WTC11 (cell line): ENCODE results near the gene PPP4R3B. TPM values are rescaled to one million over a fixed set of nuclear protein-coding genes. Genes with fewer than 3 reads are reported as not detected.

Experiments used
- ATAC-seq: fragments of 200-7000 bp; cut with Tn5 transposase; 2 replicates; pipeline ENCODE4 v1.10.0; 2021; ENCODE audit warnings: mild to moderate bottlenecking, moderate library complexity
- CTCF ChIA-PET: fragments of 300-600 bp; sonication (Branson Sonifier 250); formaldehyde crosslinking; loops from one replicate; lab custom pipeline; 2021; ENCODE audit warnings: antibody characterized with exemption; lab: Charles Lee
- POLR2A ChIA-PET: fragments of 350-600 bp; sonication (Branson Sonifier 250); formaldehyde crosslinking; loops from one replicate; lab custom pipeline; 2021; ENCODE audit warnings: antibody characterized with exemption; lab: Charles Lee
- DNase-seq: peaks from one replicate; pipeline ENCODE4 v3.0.0; 2021; ENCODE audit warnings: low spot score
- H3K27ac Mint-ChIP-seq: 2 replicates; pipeline ENCODE4 v1.8.0; 2021; ENCODE audit warnings: mixed read lengths
- H3K27me3 Mint-ChIP-seq: 2 replicates; pipeline ENCODE4 v1.8.0; 2021; ENCODE audit warnings: low read depth, mild to moderate bottlenecking, moderate library complexity, mixed read lengths
- H3K36me3 Mint-ChIP-seq: 2 replicates; pipeline ENCODE4 v1.8.0; 2021; ENCODE audit warnings: mixed read lengths
- H3K4me1 Mint-ChIP-seq: 2 replicates; pipeline ENCODE4 v1.8.0; 2022; ENCODE audit warnings: mixed read lengths
- H3K4me3 Mint-ChIP-seq: 2 replicates; pipeline ENCODE4 v1.8.0; 2021; ENCODE audit warnings: mild to moderate bottlenecking, moderate library complexity, mixed read lengths
- H3K9me3 Mint-ChIP-seq: 2 replicates; pipeline ENCODE4 v1.8.0; 2021; ENCODE audit warnings: mixed read lengths
- CTCF ChIP-seq: fragments of 200-600 bp; IDR thresholded peaks from 2 replicates; pipeline ENCODE4 v1.8.0; 2022; ENCODE audit warnings: antibody characterized with exemption
- EMX1 ChIP-seq: fragments of 250-450 bp; sonication (Bioruptor Pico); IDR thresholded peaks from 2 replicates; pipeline ENCODE4 v1.8.0; 2021; ENCODE audit warnings: mild to moderate bottlenecking
- FOXJ3 ChIP-seq: sonication (generic); formaldehyde crosslinking; IDR thresholded peaks from 2 replicates; pipeline ENCODE4 v1.9.0; 2021; ENCODE audit warnings: missing genetic modification reagents, mild to moderate bottlenecking, borderline replicate concordance
- GABPB1 ChIP-seq: sonication (generic); formaldehyde crosslinking; IDR thresholded peaks from 2 replicates; pipeline ENCODE4 v1.8.1; 2023; ENCODE audit warnings: mild to moderate bottlenecking, missing genetic modification reagents
- HMGA2 ChIP-seq: fragments of 250-450 bp; sonication (Bioruptor Pico); IDR thresholded peaks from 2 replicates; pipeline ENCODE4 v1.4.0; 2021; ENCODE audit warnings: mild to moderate bottlenecking, moderate library complexity
- JAZF1 ChIP-seq: fragments of 250-450 bp; sonication (Bioruptor Pico); IDR thresholded peaks from 2 replicates; pipeline ENCODE4 v1.9.0; 2021; ENCODE audit warnings: moderate library complexity, mild to moderate bottlenecking, inconsistent platforms
- MAX ChIP-seq: sonication (generic); formaldehyde crosslinking; IDR thresholded peaks from 2 replicates; pipeline ENCODE4 v1.8.0; 2022; ENCODE audit warnings: mild to moderate bottlenecking, missing genetic modification reagents
- MYBL2 ChIP-seq: sonication (generic); formaldehyde crosslinking; IDR thresholded peaks from 2 replicates; pipeline ENCODE4 v1.8.1; 2023; ENCODE audit warnings: mild to moderate bottlenecking, moderate library complexity, missing genetic modification reagents
- NFE2L1 ChIP-seq: sonication (generic); formaldehyde crosslinking; IDR thresholded peaks from 2 replicates; pipeline ENCODE4 v1.8.1; 2023; ENCODE audit warnings: missing genetic modification reagents
- NR3C1 ChIP-seq: sonication (generic); formaldehyde crosslinking; conservative IDR thresholded peaks from 2 replicates; pipeline ENCODE4 v1.8.1; 2023; ENCODE audit warnings: low read depth, mild to moderate bottlenecking, missing genetic modification reagents
- PRRX2 ChIP-seq: fragments of 250-450 bp; sonication (Bioruptor Pico); IDR thresholded peaks from 2 replicates; pipeline ENCODE4 v1.8.0; 2021; ENCODE audit warnings: mild to moderate bottlenecking
- RORB ChIP-seq: fragments of 250-450 bp; sonication (Bioruptor Pico); IDR thresholded peaks from 2 replicates; pipeline ENCODE4 v1.9.0; 2021; ENCODE audit warnings: mild to moderate bottlenecking
- SMAD3 ChIP-seq: sonication (generic); formaldehyde crosslinking; IDR thresholded peaks from 2 replicates; pipeline ENCODE4 v1.8.0; 2022; ENCODE audit warnings: missing genetic modification reagents, mild to moderate bottlenecking, borderline replicate concordance
- TCF7 ChIP-seq: sonication (generic); formaldehyde crosslinking; IDR thresholded peaks from 2 replicates; pipeline ENCODE4 v1.8.0; 2022; ENCODE audit warnings: mild to moderate bottlenecking, low read depth, missing genetic modification reagents, moderate library complexity
- TEAD1 ChIP-seq: sonication (generic); formaldehyde crosslinking; IDR thresholded peaks from 2 replicates; pipeline ENCODE4 v1.8.0; 2022; ENCODE audit warnings: mild to moderate bottlenecking, missing genetic modification reagents
- TEAD4 ChIP-seq: sonication (generic); formaldehyde crosslinking; IDR thresholded peaks from 2 replicates; pipeline ENCODE4 v1.8.0; 2022; ENCODE audit warnings: mild to moderate bottlenecking, missing genetic modification reagents
- ZNF263 ChIP-seq: sonication (generic); formaldehyde crosslinking; IDR thresholded peaks from 2 replicates; pipeline ENCODE4 v1.8.1; 2022; ENCODE audit warnings: low read depth, mild to moderate bottlenecking, moderate library complexity, missing genetic modification reagents
- ZNF396 ChIP-seq: fragments of 250-450 bp; sonication (Bioruptor Pico); IDR thresholded peaks from 2 replicates; pipeline ENCODE4 v1.8.0; 2021; ENCODE audit warnings: mild to moderate bottlenecking, moderate library complexity, borderline replicate concordance
- ZNF512 ChIP-seq: sonication (generic); formaldehyde crosslinking; IDR thresholded peaks from 2 replicates; pipeline ENCODE4 v1.8.1; 2022; ENCODE audit warnings: missing genetic modification reagents, borderline replicate concordance
- total RNA-seq: library from RNA; stranded (reverse); gene quantifications from 3 replicates; pipeline ENCODE4 v1.2.3, GENCODE V29; 2021
- TF ChIP-seq, protein P1 (sequence below): fragments of 250-450 bp; sonication (Bioruptor Pico); IDR thresholded peaks from 2 replicates; pipeline ENCODE4 v1.9.0; 2021; ENCODE audit warnings: moderate library complexity, mild to moderate bottlenecking, inconsistent platforms, borderline replicate concordance
- TF ChIP-seq, protein P2 (sequence below): sonication (generic); formaldehyde crosslinking; IDR thresholded peaks from 2 replicates; pipeline ENCODE4 v1.8.0; 2023; ENCODE audit warnings: missing genetic modification reagents, mild to moderate bottlenecking, borderline replicate concordance
- TF ChIP-seq, protein P3 (sequence below): sonication (generic); formaldehyde crosslinking; IDR thresholded peaks from 2 replicates; pipeline ENCODE4 v1.8.1; 2023; ENCODE audit warnings: mild to moderate bottlenecking, missing genetic modification reagents

PPP4R3B gene
- total RNA-seq, 1 experiment from 2014 or later, result 39.0 TPM

GRCh38 chr2:55553321-55553720 lies 64.1 kb downstream of the PPP4R3B start:
- H3K27ac Mint-ChIP-seq, result no peak overlapping the region
- CTCF ChIA-PET, result interaction anchor here (0.9 kb wide), 1 partner anchor 28 kb away, joined by 3 read pairs; no protein-coding TSS in a partner anchor
- TF ChIP-seq PRRX2 (CRISPR knock-in tag) (no peak), SMAD3 (no peak), TEAD4 (no peak), CTCF (no peak), RORB (CRISPR knock-in tag) (no peak), HMGA2 (CRISPR knock-in tag) (no peak), NR3C1 (CRISPR knock-in tag) (no peak), TEAD1 (no peak)
- TF ChIP-seq, all 79 proteins: peak for 0
- Mint-ChIP-seq H3K4me1 (no peaks in the 10 kb centered on the region), H3K36me3 (peaks cover 34% of the 10 kb centered on the region), H3K27me3 (no peaks in the 10 kb centered on the region), H3K9me3 (no peaks in the 10 kb centered on the region), H3K4me3 (no peak overlapping the region)
- DNase-seq (no peak), ATAC-seq (no peak)
- POLR2A ChIA-PET, result interaction anchor here (0.5 kb wide), 1 partner anchor 591 kb away, joined by 3 read pairs; no protein-coding TSS in a partner anchor

- CTCF ChIA-PET, result no interaction called here
- no peak for ATAC-seq
- Mint-ChIP-seq H3K4me3 (no peak overlapping the region), H3K27me3 (no peaks in the 10 kb centered on the region), H3K36me3 (peaks cover 15% of the 10 kb centered on the region), H3K4me1 (no peaks in the 10 kb centered on the region), H3K27ac (no peak overlapping the region), H3K9me3 (no peaks in the 10 kb centered on the region)
- no peak for DNase-seq
- POLR2A ChIA-PET, result no interaction called here
- TF ChIP-seq FOXJ3, result no peak
- TF ChIP-seq EMX1 (CRISPR knock-in tag), result no peak
- TF ChIP-seq, protein P1, sequence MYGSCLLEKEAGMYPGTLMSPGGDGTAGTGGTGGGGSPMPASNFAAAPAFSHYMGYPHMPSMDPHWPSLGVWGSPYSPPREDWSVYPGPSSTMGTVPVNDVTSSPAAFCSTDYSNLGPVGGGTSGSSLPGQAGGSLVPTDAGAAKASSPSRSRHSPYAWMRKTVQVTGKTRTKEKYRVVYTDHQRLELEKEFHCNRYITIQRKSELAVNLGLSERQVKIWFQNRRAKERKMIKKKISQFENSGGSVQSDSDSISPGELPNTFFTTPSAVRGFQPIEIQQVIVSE (CRISPR knock-in tag), result no peak
- no peak for TF ChIP-seq GABPB1 (CRISPR knock-in tag)
- TF ChIP-seq ZNF396 (CRISPR knock-in tag), result no peak
- TF ChIP-seq NFE2L1 (CRISPR knock-in tag), result no peak
- TF ChIP-seq, protein P2, sequence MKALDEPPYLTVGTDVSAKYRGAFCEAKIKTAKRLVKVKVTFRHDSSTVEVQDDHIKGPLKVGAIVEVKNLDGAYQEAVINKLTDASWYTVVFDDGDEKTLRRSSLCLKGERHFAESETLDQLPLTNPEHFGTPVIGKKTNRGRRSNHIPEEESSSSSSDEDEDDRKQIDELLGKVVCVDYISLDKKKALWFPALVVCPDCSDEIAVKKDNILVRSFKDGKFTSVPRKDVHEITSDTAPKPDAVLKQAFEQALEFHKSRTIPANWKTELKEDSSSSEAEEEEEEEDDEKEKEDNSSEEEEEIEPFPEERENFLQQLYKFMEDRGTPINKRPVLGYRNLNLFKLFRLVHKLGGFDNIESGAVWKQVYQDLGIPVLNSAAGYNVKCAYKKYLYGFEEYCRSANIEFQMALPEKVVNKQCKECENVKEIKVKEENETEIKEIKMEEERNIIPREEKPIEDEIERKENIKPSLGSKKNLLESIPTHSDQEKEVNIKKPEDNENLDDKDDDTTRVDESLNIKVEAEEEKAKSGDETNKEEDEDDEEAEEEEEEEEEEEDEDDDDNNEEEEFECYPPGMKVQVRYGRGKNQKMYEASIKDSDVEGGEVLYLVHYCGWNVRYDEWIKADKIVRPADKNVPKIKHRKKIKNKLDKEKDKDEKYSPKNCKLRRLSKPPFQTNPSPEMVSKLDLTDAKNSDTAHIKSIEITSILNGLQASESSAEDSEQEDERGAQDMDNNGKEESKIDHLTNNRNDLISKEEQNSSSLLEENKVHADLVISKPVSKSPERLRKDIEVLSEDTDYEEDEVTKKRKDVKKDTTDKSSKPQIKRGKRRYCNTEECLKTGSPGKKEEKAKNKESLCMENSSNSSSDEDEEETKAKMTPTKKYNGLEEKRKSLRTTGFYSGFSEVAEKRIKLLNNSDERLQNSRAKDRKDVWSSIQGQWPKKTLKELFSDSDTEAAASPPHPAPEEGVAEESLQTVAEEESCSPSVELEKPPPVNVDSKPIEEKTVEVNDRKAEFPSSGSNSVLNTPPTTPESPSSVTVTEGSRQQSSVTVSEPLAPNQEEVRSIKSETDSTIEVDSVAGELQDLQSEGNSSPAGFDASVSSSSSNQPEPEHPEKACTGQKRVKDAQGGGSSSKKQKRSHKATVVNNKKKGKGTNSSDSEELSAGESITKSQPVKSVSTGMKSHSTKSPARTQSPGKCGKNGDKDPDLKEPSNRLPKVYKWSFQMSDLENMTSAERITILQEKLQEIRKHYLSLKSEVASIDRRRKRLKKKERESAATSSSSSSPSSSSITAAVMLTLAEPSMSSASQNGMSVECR (CRISPR knock-in tag), result no peak
- TF ChIP-seq TCF7 (CRISPR knock-in tag), result no peak
- TF ChIP-seq PRRX2 (CRISPR knock-in tag), result no peak
- TF ChIP-seq, protein P3, sequence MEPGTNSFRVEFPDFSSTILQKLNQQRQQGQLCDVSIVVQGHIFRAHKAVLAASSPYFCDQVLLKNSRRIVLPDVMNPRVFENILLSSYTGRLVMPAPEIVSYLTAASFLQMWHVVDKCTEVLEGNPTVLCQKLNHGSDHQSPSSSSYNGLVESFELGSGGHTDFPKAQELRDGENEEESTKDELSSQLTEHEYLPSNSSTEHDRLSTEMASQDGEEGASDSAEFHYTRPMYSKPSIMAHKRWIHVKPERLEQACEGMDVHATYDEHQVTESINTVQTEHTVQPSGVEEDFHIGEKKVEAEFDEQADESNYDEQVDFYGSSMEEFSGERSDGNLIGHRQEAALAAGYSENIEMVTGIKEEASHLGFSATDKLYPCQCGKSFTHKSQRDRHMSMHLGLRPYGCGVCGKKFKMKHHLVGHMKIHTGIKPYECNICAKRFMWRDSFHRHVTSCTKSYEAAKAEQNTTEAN (CRISPR knock-in tag), result no peak
- TF ChIP-seq MAX (CRISPR knock-in tag), result no peak
- TF ChIP-seq TEAD4, result no peak
- TF ChIP-seq JAZF1 (CRISPR knock-in tag), result no peak
- no peak for TF ChIP-seq MYBL2 (CRISPR knock-in tag)
- no peak for TF ChIP-seq ZNF263 (CRISPR knock-in tag)
- no peak for TF ChIP-seq ZNF512 (CRISPR knock-in tag)
Measured at GRCh38 chr2:55550368-55551102, 66.9 kb downstream of the PPP4R3B start.
